HG03575 (cell line): ENCODE measurements around the gene FAM174B.
"Not testable (repeated sequence)": the region's sequence is repeated elsewhere in the genome, so short reads cannot be mapped to it uniquely, and the experiment has no call there.

Experiments used
- ATAC-seq: cut with Tn5 transposase; IDR thresholded peaks from one replicate; pipeline ENCODE4 v1.9.1; 2021; ENCODE audit not compliant: unreplicated experiment, insufficient number of reproducible peaks, low FRiP score; ENCODE audit errors: extremely low read depth

The FAM174B gene

DNA sequence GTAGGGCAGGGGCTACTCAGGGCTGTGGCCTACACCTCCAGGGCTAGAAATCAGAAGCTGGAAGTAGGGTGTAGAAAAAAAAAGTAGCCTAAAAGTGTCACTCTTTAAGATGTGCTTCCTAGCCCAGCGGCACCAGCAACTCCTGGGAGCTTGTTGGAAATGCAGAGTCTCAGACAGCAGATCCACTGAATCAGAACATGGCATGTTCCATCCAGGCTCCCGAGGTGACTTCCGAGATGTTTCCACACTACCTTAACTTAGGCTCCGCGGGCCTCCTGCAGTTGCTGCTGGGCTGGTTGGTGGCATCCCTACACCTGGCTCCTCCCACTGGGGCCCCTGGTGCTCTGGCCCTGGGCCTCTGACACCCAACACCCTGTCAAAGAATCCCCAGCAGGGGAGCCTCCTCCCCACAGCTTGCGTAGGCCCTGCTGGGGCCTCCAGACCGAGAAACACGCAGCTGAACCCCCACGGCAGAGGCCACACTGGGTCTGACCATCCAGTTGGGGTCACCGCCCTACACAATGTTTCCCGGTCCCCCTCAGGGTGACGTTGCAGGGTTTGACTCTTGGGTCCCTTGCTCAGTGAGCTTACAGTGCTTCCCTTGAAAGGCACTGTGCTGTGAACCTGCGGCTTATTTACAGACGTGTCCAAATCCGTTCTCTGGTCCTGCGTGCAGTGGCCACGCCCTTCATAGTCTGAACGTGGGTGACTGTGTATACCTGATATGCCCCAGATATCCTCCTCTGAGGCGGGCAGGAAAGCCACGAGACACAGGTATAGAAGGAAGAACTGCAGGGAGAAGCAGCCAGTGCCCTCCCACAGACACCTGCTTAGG, 46.5 kb downstream of the FAM174B start:
- no peak for ATAC-seq

DNA sequence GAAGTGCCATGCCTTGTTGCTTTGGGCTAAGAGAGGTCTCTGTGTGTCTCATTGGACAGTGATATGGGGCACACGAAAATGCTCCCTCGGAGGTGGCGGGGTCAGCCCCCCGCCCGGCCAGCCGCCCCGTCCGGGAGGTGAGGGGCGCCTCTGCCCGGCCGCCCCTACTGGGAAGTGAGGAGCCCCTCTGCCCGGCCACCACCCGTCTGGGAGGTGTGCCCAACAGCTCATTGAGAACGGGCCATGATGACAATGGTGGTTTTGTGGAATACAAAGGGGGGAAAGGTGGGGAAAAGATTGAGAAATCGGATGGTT, 48.8 kb downstream of the FAM174B start:
- not testable (repeated sequence) for ATAC-seq

- ATAC-seq, result no peak
These were observed 49.3 kb downstream of the FAM174B start for GRCh38 chr15:92606126-92606835.

GRCh38 chr15:92605225-92605944, 50.2 kb downstream of the FAM174B start:
- no peak for ATAC-seq

- no peak for ATAC-seq
These were observed 51.7 kb downstream of the FAM174B start for GRCh38 chr15:92603743-92604470.

DNA sequence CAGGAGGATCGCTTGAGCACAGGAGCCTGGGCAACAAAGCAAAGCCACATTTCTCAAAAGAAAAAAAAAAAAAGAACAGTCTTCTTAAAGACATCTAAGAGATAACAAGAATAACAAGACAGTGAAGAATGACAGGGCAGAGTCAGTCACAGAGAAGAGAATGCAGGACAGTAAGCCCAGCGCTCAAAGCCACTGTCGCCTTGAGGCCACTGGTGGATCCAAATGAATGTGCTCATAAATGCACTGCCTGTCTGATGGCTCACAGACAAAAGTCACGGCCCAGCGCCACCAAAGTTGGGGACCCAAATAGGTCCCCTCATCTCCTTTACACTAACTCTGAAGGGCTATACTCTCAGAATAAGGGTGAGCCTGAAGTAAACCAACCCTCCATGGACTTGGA, 52.3 kb downstream of the FAM174B start:
- no peak for ATAC-seq

- no peak for ATAC-seq
These were observed 53.3 kb downstream of the FAM174B start for GRCh38 chr15:92602267-92602593.

GRCh38 chr15:92601592-92602266, 53.8 kb downstream of the FAM174B start:
- ATAC-seq, result no peak

DNA sequence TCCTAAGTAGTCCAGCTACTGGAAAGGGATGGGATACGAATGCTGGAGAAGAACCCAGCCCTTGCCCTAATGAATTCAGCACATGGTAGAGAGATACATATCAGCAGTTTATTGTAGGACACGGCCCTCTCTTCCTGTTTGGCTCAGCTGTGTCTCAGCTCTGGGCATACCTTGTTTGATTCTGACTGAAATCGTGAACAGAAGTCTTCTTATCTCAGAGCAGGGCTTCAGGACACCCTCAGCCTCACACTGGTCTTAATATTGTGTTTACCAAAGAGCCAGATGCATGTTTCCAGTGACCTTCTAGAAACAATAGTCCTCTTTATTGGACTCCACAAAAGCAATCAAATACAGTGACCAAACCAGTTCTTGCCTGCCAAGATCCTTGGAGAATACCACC, 54.7 kb downstream of the FAM174B start:
- no peak for ATAC-seq

GRCh38 chr15:92599394-92599970, 56.1 kb downstream of the FAM174B start:
- ATAC-seq, result no peak

DNA sequence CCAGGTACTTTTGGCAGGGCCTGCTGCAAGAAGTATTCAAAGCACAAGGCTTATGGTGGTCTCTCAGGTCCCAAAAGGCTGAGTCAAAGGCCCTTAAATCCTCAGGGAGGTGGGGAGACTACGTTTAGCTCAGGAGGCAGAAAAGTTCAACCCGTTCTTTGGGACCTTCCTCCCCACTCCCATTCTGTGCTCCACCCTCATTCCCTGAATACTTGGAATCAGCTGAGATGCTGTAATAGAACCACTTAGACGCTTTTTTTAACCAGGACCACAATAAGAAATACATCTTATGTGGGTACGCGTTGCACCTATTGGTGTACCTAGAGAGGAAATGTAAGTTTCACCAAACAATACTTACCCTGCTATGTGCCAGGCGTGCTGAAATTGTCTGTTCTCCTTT, 58.0 kb downstream of the FAM174B start:
- ATAC-seq, result no peak

- no peak for ATAC-seq
These were observed 59.0 kb downstream of the FAM174B start for GRCh38 chr15:92596623-92597022.

DNA sequence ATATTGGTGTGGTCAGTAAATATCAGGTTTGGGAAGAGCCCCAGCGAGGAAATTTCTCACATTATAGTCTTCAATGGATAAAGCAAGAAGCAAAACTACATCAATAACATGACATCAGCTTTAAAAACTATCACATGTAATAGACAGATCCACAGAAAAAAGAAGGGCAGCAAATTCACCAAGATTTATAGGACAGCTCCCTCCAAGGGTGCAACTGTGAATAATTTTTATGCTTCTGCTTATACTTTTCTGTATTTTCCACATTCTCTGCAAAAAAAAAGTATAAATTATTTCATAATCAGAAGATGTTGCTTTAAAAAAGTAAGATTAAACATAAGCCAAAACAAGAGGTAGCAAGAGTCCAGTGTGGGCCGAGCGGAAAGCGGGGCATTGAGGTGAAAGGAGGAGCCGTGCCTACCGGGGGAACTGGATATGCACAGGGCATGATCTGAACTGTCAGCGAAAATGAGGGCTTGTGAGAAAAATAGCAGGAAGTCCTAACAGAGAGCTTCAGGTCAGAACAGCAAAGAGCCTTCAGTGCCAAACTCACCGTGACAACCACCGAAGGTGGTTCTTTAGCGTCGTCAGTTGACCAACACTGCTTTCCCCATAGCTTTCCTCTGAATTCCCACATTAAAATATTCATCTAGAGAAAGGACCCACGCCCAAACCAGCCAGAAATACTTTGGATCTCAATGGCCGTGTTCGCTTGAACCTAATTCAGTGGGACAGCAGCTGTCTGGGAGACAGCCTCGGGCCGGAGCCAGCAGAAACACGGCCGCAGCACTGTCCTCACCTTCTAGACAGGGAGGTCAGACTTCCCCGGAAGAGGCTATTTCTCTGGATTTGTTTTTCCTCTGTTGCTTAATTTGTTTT, 59.8 kb downstream of the FAM174B start:
- ATAC-seq, result no peak

DNA sequence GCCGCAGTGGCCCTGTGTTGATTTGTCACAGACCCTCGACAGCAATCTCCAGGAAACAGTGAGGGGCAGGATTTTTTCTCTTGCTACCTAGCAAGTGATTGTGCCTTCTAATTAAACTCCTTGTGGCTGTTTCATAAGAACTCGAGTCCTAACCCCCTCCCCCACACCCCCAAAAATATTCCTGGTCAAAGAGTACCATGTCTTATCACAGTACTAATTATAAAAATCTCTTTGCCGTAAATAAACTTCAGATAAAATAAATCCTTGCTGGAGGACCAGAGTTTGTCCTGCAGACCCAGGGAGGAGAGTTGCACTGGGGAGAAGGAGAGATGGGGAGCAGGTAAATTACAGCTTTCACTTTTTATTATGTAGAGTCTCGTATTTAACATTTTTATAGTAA, 64.3 kb downstream of the FAM174B start:
- no peak for ATAC-seq

DNA sequence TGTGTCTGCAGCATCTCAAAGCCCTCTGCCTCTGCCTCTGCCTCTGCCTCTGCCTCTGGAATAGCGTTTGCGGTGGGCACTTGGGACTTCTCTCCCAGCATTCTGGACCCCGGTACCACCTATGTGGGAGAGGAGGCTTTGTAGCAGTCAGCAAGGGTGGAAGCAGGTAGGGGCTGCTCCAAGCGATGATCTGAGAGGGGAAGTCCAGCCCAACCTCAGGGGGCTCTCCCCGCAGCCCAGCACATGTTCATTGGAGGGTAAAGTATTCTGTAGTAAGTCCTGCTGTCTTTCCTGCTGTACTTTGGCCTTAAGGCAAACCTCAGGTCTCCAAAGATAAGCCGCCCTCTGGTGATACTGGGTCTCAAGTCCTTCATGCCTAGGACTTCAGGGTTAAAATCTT, 68.6 kb downstream of the FAM174B start:
- ATAC-seq, result no peak

GRCh38 chr15:92586383-92586942, 69.1 kb downstream of the FAM174B start:
- no peak for ATAC-seq

GRCh38 chr15:92584105-92584504, 71.5 kb downstream of the FAM174B start:
- no peak for ATAC-seq
